HG03432 (cell line): Measurements from ENCODE around the gene CITED2.

Experiments used
- ATAC-seq: cut with Tn5 transposase; IDR thresholded peaks from one replicate; pipeline ENCODE4 v1.9.1; 2021; ENCODE audit warnings: mild to moderate bottlenecking, moderate library complexity; ENCODE audit not compliant: unreplicated experiment

Gene CITED2

DNA sequence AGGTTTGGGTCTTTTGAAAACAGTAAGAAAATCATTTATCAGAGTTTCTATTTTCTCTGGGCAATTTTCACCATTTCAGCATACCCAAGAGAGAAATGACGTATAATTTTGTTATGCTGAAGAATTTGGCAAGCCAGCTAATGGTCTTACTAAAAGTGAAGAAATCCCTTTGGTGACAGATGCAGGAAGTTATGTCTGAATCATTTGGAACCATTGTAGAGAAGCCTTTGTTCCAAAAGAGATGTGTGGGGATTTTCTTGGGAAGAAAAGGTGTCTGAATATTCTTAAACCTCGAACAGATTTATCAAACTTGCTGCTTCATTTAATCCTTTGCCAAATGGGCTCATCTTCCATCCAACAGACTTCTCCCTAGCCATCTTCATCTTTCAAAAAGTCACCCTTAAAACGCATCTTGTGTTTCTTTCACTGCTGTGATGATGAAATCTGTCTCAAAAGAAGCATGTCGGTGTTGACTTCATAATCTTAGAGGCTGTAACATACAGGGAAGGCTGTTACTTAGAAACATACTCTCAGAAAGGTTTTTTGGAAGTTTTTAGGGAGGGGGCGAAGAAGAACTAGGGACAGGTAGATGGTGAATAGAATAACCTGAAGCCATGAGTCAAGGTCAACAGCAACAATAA is 39.5 kb downstream of the CITED2 start:
- no peak for ATAC-seq

DNA sequence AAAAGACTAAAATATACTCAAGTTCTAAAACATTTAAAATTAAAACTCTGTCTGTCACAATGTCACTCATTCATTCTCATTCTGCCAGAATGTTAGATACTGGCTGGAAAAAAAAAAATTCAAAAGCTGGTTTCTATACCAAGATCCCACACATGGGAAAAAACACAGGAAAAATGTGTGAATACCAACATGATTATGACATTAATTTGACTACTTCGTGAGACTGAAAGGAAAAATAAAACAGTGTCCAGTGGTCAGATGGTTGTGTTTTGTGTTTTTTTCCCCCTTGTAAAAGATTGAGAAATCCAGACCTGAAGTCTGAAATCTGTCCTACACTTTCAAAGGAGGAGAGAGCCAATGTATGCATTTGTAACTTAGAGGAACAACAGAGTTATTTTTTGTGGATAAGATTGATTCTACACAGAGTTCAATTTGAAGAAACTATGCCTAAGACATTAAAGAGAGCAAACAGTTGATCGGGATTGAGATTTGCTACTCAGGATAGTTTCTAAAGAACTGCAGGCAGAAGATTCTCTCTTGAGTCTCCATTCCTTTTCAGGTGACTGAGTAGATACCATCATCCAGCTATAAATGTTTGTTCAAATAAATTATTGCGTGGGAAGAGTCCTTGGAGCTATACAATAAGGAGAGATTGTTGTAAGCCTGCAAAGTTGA is 43.5 kb downstream of the CITED2 start:
- ATAC-seq: no peak

GRCh38 chr6:139330306-139330705 is 44.1 kb downstream of the CITED2 start:
- no peak for ATAC-seq

DNA sequence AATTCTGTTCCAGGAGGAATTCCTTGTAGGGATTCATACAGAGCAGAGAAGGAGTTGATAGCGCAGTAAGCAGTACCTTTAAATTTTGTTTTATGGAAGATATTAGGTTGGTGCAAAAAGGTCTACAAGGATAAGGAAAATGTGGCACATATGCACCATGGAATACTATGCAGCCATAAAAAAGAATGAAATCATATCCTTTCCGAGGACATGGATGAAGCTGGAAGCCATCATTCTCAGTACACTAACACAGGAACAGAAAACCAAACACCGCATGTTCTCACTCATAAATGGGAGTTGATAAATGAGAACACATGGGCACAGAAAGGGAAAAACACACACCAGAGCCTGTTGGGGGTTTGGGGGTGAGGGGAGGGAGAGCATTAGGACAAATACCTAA is 45.2 kb downstream of the CITED2 start:
- no peak for ATAC-seq

DNA sequence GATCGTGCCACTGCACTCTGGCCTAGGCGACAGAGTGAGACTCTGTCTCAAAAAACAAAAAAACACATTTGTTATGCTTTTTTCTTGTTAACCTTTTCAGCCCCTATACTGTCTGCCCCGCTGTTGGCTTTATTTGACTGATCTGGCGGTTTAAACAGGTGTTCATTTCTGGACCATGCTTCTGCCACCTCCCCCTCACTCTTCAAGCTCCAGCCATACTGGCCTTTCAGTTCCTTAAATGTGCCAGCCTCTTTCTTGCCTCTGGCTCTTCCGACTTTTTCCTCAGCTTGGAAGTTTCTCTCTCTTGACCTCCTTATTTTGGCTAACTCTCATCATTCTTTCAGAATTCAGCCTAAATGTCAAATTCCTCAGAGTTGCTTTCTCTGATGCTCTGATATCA is 47.4 kb downstream of the CITED2 start:
- ATAC-seq: peak; percentile 71

- ATAC-seq: peak; percentile 21
Observed at GRCh38 chr6:139325686-139326085, 48.8 kb downstream of the CITED2 start.

DNA sequence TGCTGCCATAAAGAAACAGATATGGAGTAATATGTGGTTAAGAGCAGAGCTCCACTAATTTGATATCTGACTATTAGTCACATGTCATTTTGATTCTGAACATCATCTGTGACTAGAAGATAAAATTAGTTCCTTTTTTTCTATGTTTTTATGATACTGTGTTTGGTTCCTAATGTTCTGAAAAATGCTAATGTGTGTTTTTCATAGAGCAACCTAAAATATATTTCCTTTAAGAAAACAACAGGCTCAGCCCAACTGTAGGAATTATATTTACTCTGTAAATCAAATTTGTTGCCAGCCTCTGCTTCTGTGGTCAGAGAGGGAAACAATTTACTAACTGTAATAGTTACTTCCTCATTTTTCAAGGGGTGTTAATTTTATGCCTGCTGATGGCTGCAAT is 49.3 kb downstream of the CITED2 start:
- peak; percentile 45 for ATAC-seq

DNA sequence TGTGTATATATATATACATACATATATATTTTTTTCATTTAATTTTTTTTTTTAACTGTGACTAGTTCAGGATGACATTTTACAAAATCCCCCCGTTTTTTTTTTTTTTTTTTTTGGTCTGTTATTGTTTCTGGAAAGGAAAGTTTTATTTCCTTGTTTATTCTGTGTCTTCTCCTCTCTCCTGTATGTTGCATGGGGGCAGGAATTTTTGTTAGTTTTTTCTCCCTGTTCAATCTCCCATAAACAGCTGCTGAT is 50.2 kb downstream of the CITED2 start:
- no peak for ATAC-seq

- peak; percentile 34 for ATAC-seq
Observed at GRCh38 chr6:139323511-139324300, 50.7 kb downstream of the CITED2 start.
